Tibial nerve (tissue), 3 donors: ENCODE results near the gene NIM1K.

ENCODE experiments used
- POLR2A ChIP-seq, 2 donors: fragments of 450-650 bp; IDR thresholded peaks; one replicate each; pipeline ENCODE4 v1.6.1; 2017; ENCODE audit warnings: antibody characterized with exemption in 2 of 2, mild to moderate bottlenecking in 2 of 2, moderate library complexity in 2 of 2
- TF ChIP-seq, protein P1 (sequence below), 5 experiments: fragments of 200-600 bp in 3 of 5; fragments of 450-650 bp in 2 of 5; sonication (generic) in 3 of 5; IDR thresholded peaks; one replicate each; pipeline ENCODE4 v1.5.1; 2016 to 2019; ENCODE audit warnings: antibody characterized with exemption in 5 of 5, mild to moderate bottlenecking in 3 of 5, moderate library complexity in 2 of 5

DNA sequence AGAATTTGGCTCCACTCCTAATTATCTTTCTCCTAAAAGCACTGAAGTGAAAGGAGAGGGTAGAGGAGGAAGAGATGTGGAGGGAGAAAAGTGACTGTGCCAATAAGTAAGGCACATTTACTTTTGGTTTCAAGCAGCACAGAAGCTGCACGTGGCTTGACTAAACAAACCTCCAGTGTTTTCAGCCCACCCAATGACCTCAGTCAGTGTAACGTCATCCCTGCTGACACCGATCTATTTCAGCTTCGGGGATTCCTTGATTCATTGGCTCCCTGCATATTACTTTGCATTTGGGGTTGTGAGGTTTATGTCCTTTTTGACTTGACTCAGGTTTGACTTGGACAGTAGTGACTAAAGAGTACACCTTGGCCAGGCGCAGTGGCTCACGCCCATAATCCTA, 35.6 kb upstream of the NIM1K start:
- TF ChIP-seq, protein P1, sequence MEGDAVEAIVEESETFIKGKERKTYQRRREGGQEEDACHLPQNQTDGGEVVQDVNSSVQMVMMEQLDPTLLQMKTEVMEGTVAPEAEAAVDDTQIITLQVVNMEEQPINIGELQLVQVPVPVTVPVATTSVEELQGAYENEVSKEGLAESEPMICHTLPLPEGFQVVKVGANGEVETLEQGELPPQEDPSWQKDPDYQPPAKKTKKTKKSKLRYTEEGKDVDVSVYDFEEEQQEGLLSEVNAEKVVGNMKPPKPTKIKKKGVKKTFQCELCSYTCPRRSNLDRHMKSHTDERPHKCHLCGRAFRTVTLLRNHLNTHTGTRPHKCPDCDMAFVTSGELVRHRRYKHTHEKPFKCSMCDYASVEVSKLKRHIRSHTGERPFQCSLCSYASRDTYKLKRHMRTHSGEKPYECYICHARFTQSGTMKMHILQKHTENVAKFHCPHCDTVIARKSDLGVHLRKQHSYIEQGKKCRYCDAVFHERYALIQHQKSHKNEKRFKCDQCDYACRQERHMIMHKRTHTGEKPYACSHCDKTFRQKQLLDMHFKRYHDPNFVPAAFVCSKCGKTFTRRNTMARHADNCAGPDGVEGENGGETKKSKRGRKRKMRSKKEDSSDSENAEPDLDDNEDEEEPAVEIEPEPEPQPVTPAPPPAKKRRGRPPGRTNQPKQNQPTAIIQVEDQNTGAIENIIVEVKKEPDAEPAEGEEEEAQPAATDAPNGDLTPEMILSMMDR (IDR thresholded peaks at IDR 0.05), result no peak
- TF ChIP-seq POLR2A (IDR thresholded peaks at IDR 0.05), result no peak
